ENCODE data around the gene IL3RA.
A peak's percentile ranks its signal among the peaks of the same experiment; 100 is the strongest.

The IL3RA gene

GRCh38 chrX:1385253-1386223 lies 49.0 kb downstream of the IL3RA start:
- DNase-seq = no peak

- DNase-seq = no peak
These were observed 49.9 kb downstream of the IL3RA start for GRCh38 chrX:1386338-1387127.

- DNase-seq = peak; percentile 13
These were observed 50.7 kb downstream of the IL3RA start for GRCh38 chrX:1387141-1387776.

- DNase-seq = peak; percentile 2
These were observed 52.1 kb downstream of the IL3RA start for GRCh38 chrX:1388651-1389050.

GRCh38 chrX:1389181-1389992 lies 52.8 kb downstream of the IL3RA start:
- DNase-seq = peak; percentile 17

- DNase-seq = peak; percentile 8
These were observed 53.4 kb downstream of the IL3RA start for GRCh38 chrX:1389993-1390285.

- peak; percentile 13 for DNase-seq
These were observed 54.2 kb downstream of the IL3RA start for GRCh38 chrX:1390621-1391369.

GRCh38 chrX:1391370-1391706 lies 54.8 kb downstream of the IL3RA start:
- peak; percentile 97 for DNase-seq

- DNase-seq = peak; percentile 100
These were observed 55.3 kb downstream of the IL3RA start, which contains the start of gene SLC25A6 for GRCh38 chrX:1391707-1392375. Gene SLC25A6 (minus strand): TSS chrX:1392113. CDS start chrX:1392009, 104 bp downstream.

- DNase-seq = no peak
These were observed 55.9 kb downstream of the IL3RA start for GRCh38 chrX:1392376-1393068.

- DNase-seq = peak; percentile 12
These were observed 57.5 kb downstream of the IL3RA start for GRCh38 chrX:1393871-1394615.

- peak; percentile 18 for DNase-seq
These were observed 58.3 kb downstream of the IL3RA start for GRCh38 chrX:1394731-1395501.

GRCh38 chrX:1395646-1396216 lies 59.1 kb downstream of the IL3RA start:
- no peak for DNase-seq

- no peak for DNase-seq
These were observed 60.4 kb downstream of the IL3RA start for GRCh38 chrX:1397001-1397400.

- DNase-seq = peak; percentile 9
These were observed 61.1 kb downstream of the IL3RA start for GRCh38 chrX:1397441-1398270.

- peak; percentile 13 for DNase-seq
These were observed 62.1 kb downstream of the IL3RA start for GRCh38 chrX:1398431-1399340.

GRCh38 chrX:1400049-1400448 lies 63.5 kb downstream of the IL3RA start:
- DNase-seq = peak; percentile 10

Measured in activated T-cell treated with anti-CD3 and anti-CD28 coated beads, Interleukin-2, amount 50 U/mL, for 1 hour (primary cell).